Left ventricle myocardium inferior (tissue), 1 donor: Measurements from ENCODE around the gene TTC39C. TPM values are rescaled to one million over a fixed set of nuclear protein-coding genes. Genes with fewer than 3 reads are reported as not detected.

Source experiments
- DNase-seq: peaks from one replicate; pipeline ENCODE4 v3.0.0-alpha.2; 2020
- H3K27ac ChIP-seq: fragments of 200-600 bp; replicated peaks from 2 replicates; pipeline ENCODE4 v1.8.0; 2021
- H3K27me3 ChIP-seq: fragments of 200-600 bp; 2 replicates; pipeline ENCODE4 v1.8.0; 2021; ENCODE audit warnings: low read depth
- H3K36me3 ChIP-seq: fragments of 200-600 bp; 2 replicates; pipeline ENCODE4 v1.8.0; 2021
- H3K4me1 ChIP-seq: fragments of 200-600 bp; 2 replicates; pipeline ENCODE4 v1.8.0; 2021
- H3K4me3 ChIP-seq: fragments of 200-600 bp; 2 replicates; pipeline ENCODE4 v1.8.0; 2021; ENCODE audit warnings: mild to moderate bottlenecking, moderate library complexity
- H3K9me3 ChIP-seq: fragments of 200-600 bp; replicated peaks from 2 replicates; pipeline ENCODE4 v1.8.0; 2021
- intact Hi-C: fragments of 100-400 bp; cut with micrococcal nuclease; formaldehyde crosslinking; loops from one replicate; pipeline ENCODE4 v1.11.0; 2022
- total RNA-seq: library from RNA; stranded (reverse); fragmentation: NEBNext Ultra II Directional; extraction: Animal tissue kit (Norgen Biotek cat#: 25700); gene quantifications from one replicate; pipeline ENCODE4 v1.2.1, GENCODE V29; 2021
- TF ChIP-seq, protein P1 (sequence below): fragments of 200-600 bp; IDR thresholded peaks from 2 replicates; pipeline ENCODE4 v1.8.0; 2021; ENCODE audit warnings: antibody characterized with exemption, mild to moderate bottlenecking, borderline replicate concordance
- donor health status: DM: no; HTN: yes; CAD: no; lungs with severe emphysema.

TTC39C gene
- total RNA-seq, 1 donor from 2014 or later: 4.6 TPM

DNA sequence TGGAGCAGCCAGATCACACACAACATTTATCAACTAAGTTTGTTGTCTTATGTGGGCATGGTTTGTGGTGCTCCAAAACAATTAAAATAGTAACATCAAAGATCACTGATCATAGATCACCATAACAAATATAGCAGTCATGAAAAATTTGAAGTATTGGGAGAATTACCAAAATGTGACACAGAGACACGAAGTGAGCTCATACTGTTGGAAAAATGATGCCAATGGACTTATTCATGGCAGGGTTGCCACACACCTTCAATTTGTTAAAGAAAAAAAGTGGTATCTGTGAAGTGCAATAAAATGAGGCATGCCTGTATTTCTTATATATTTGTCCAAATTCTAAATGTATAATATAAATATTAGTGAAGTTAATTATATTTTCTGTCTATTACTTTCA lies 81.4 kb downstream of the TTC39C start:
- no peaks in the 10 kb centered on the region for H3K27me3 ChIP-seq
- no peak overlapping the region for H3K27ac ChIP-seq
- no peaks in the 10 kb centered on the region for H3K4me1 ChIP-seq
- H3K36me3 ChIP-seq: peaks cover 11% of the 10 kb centered on the region
- intact Hi-C loops: no loop called here
- DNase-seq: no peak
- H3K9me3 ChIP-seq: peaks cover 16% of the 10 kb centered on the region
- TF ChIP-seq, protein P1, sequence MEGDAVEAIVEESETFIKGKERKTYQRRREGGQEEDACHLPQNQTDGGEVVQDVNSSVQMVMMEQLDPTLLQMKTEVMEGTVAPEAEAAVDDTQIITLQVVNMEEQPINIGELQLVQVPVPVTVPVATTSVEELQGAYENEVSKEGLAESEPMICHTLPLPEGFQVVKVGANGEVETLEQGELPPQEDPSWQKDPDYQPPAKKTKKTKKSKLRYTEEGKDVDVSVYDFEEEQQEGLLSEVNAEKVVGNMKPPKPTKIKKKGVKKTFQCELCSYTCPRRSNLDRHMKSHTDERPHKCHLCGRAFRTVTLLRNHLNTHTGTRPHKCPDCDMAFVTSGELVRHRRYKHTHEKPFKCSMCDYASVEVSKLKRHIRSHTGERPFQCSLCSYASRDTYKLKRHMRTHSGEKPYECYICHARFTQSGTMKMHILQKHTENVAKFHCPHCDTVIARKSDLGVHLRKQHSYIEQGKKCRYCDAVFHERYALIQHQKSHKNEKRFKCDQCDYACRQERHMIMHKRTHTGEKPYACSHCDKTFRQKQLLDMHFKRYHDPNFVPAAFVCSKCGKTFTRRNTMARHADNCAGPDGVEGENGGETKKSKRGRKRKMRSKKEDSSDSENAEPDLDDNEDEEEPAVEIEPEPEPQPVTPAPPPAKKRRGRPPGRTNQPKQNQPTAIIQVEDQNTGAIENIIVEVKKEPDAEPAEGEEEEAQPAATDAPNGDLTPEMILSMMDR: no peak
- no peak overlapping the region for H3K4me3 ChIP-seq

DNA sequence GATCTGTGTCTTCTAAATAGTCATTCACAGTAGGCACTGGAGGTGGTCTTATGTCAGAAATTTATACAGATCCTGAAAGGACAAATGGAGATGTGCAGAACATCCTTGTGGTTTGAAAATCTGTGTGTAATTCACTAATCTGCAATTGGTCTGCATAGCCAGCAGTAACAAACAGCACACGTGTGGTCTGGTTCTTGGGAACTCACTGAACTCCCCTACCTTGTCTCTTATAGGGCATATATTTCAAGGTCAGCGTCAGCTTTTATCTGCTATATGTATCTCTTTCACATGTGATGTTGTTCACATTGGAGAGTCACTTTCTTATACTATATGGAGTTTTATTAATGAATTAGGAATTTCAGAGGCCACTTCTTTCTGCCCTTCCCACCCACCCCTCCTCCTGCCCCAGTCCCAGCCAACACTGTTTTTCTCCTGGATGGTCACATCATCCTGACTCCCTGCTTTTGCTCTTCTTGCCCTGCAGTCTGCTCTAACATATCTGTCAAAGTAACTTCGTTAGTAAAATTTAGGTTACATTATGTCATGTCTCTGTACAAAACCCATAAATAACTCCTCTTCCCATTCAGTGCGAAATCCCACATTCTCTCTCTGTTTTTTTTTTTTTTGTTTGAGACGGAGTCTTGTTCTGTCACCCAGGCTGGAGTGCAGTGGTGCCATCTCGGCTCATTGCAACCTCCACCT lies 88.9 kb downstream of the TTC39C start:
- TF ChIP-seq, protein P1: no peak
- no peaks in the 10 kb centered on the region for H3K9me3 ChIP-seq
- no peak for DNase-seq
- no peaks in the 10 kb centered on the region for H3K4me1 ChIP-seq
- intact Hi-C loops: no loop called here
- no peak overlapping the region for H3K27ac ChIP-seq
- H3K36me3 ChIP-seq: no peaks in the 10 kb centered on the region
- no peaks in the 10 kb centered on the region for H3K27me3 ChIP-seq
- no peak overlapping the region for H3K4me3 ChIP-seq

DNA sequence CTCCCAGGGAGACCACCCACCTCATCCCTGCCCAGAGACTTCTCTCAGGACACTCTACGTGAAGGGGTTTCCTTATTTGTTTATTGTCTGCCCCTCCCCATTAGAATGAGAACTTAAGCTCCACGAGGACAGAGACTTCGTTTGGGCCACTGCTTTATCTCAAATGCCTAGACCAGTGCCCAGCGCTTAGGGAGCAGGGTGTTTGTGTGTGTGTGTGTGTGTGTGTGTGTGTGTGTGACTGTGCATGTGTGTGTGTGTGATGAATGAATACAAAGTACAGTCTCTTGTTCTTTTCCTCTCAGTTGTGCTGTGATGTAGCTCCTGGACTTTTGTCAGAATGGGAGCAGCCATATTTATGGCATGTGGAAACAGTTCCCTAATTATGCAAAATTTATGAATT lies 89.9 kb downstream of the TTC39C start:
- no peaks in the 10 kb centered on the region for H3K36me3 ChIP-seq
- no peaks in the 10 kb centered on the region for H3K9me3 ChIP-seq
- H3K27ac ChIP-seq: no peak overlapping the region
- intact Hi-C loops: no loop called here
- no peak for DNase-seq
- H3K4me3 ChIP-seq: no peak overlapping the region
- no peaks in the 10 kb centered on the region for H3K27me3 ChIP-seq
- no peaks in the 10 kb centered on the region for H3K4me1 ChIP-seq
- TF ChIP-seq, protein P1: no peak

DNA sequence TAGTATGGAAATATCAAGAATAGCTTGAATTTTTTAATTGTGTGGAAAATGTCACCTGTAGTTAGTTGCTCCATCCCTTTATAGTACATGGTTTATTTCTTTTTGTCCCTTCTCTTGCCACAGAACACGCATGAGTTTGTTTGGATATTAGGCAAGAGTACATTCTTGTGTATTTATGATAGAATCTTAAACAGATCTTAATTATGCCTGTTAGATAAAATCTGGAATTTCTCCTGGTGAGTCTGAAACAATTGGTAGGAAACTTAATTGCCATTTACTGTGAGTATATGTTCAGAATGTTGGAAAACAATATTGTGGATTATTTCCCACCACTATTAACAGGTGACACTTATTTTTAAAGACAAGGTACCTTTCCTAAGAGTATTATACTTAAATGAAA lies 94.1 kb downstream of the TTC39C start:
- intact Hi-C loops: no loop called here
- DNase-seq: no peak
- TF ChIP-seq, protein P1: no peak
- H3K27me3 ChIP-seq: no peaks in the 10 kb centered on the region
- no peaks in the 10 kb centered on the region for H3K4me1 ChIP-seq
- H3K9me3 ChIP-seq: no peaks in the 10 kb centered on the region
- no peak overlapping the region for H3K4me3 ChIP-seq
- H3K36me3 ChIP-seq: no peaks in the 10 kb centered on the region
- no peak overlapping the region for H3K27ac ChIP-seq

DNA sequence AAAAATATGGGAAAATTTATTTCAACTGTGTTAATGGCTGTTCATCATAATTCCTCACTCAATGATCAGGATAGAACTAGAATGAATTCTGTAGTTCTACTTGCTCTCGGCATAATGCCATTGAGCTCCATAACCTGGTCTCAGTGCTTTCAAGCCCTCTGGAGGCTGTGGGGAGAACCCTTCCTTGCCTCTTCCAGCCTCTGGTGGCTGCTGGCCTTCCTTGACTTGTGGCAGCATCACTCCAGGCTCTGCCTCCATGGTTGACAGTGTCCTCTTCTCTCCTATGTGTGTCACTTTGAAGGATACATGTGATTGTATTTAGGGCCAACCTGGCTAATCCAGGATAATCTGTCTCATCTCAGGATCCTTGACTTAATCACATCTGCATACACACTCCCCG lies 97.4 kb downstream of the TTC39C start:
- Histone ChIP-seq H3K9me3 (no peaks in the 10 kb centered on the region), H3K27me3 (no peaks in the 10 kb centered on the region), H3K27ac (no peak overlapping the region), H3K36me3 (no peaks in the 10 kb centered on the region), H3K4me1 (no peaks in the 10 kb centered on the region), H3K4me3 (no peak overlapping the region)
- DNase-seq: no peak
- intact Hi-C loops: no loop called here
- TF ChIP-seq, protein P1: no peak

DNA sequence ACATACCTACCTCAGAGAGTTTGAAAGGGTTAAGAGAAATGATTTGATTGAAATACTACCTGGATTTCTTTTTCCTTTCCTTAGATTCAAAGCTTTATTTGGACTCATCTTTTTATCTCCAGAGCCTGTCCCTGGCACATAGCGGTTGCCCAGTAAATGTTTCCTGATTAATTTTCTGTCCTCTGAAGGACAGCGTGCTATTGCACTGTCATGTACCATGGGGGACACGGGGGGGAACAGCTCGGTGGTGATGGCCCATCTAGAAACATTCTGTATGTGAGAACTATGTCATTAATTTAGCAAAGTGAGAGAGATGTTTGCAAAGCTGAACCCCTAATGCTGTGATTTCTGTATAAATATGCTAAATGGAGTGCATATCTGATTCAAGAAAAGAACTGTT lies 97.9 kb downstream of the TTC39C start:
- no peaks in the 10 kb centered on the region for H3K4me1 ChIP-seq
- no peaks in the 10 kb centered on the region for H3K9me3 ChIP-seq

More for the DNA sequence above, 97.9 kb downstream of the TTC39C start:
- intact Hi-C loops: no loop called here
- Histone ChIP-seq H3K4me3 (no peak overlapping the region), H3K36me3 (no peaks in the 10 kb centered on the region), H3K27ac (no peak overlapping the region), H3K27me3 (no peaks in the 10 kb centered on the region)
- TF ChIP-seq, protein P1: no peak
- DNase-seq: no peak
